H1 (cell line): ENCODE results near the gene PSMA2. TPM values are rescaled to one million over a fixed set of nuclear protein-coding genes. Genes with fewer than 3 reads are reported as not detected.

Source experiments
- CTCF ChIA-PET: fragments of 300-600 bp; sonication (Branson Sonifier 250); formaldehyde crosslinking; loops from one replicate; lab custom pipeline; 2021; ENCODE audit not compliant: partially characterized antibody; lab: Charles Lee
- POLR2A ChIA-PET: fragments of 300-600 bp; sonication (Branson Sonifier 250); formaldehyde crosslinking; loops from one replicate; lab custom pipeline; 2021; ENCODE audit warnings: inconsistent platforms; ENCODE audit not compliant: partially characterized antibody; lab: Charles Lee
- DNase-seq, 2 experiments: peaks; one replicate each; pipeline versions ENCODE4 v3.0.0 to v3.0.0-alpha.2; 2010 to 2022; ENCODE audit warnings: low spot score in 2 of 2, low read depth in 1 of 2, mixed read lengths in 1 of 2
- FAIRE-seq: peaks from 2 replicates; lab custom pipeline; 2011; peaks lifted over from hg19 to GRCh38; lab: Jason Lieb, UNC
- H2AFZ ChIP-seq: 2 replicates; pipeline ENCODE4 v1.8.1; 2012; ENCODE audit warnings: low read length, inconsistent platforms
- H2AK5ac ChIP-seq: 2 replicates; pipeline ENCODE4 v1.6.1; 2013; ENCODE audit warnings: low read depth, low read length
- H2BK120ac ChIP-seq: replicated peaks from 2 replicates; pipeline ENCODE3; 2013; ENCODE audit warnings: low read depth, low read length, inconsistent platforms
- H2BK12ac ChIP-seq: 2 replicates; pipeline ENCODE4 v1.6.1; 2013; ENCODE audit warnings: low read depth, low read length
- H2BK15ac ChIP-seq: 2 replicates; pipeline ENCODE4 v1.6.1; 2013; ENCODE audit warnings: low read length
- H2BK20ac ChIP-seq: 2 replicates; pipeline ENCODE4 v1.6.1; 2013; ENCODE audit warnings: low read length
- H2BK5ac ChIP-seq: 2 replicates; pipeline ENCODE4 v1.6.1; 2013; ENCODE audit warnings: low read depth, low read length
- H3K14ac ChIP-seq: 2 replicates; pipeline ENCODE4 v1.6.1; 2013; ENCODE audit warnings: inconsistent platforms; ENCODE audit not compliant: insufficient read length
- H3K18ac ChIP-seq: 2 replicates; pipeline ENCODE4 v1.6.1; 2013; ENCODE audit warnings: low read length; ENCODE audit errors: extremely low read depth
- H3K23ac ChIP-seq: 2 replicates; pipeline ENCODE4 v1.6.1; 2013; ENCODE audit warnings: inconsistent platforms; ENCODE audit not compliant: insufficient read length
- H3K23me2 ChIP-seq: 2 replicates; pipeline ENCODE4 v1.6.1; 2013; ENCODE audit warnings: low read depth, low read length
- H3K27ac ChIP-seq: 2 replicates; pipeline ENCODE4 v1.6.1; 2011; ENCODE audit warnings: low read depth, low read length, inconsistent platforms
- H3K27me3 ChIP-seq, 4 experiments: replicated peaks in 1 of 4; 1 replicate in 1 of 4; 2 replicates in 3 of 4; pipeline versions ENCODE4 v1.6.1 to v1.8.1; 2011 to 2013; ENCODE audit warnings: low read length in 3 of 4, mild to moderate bottlenecking in 3 of 4, inconsistent platforms in 2 of 4, mixed read lengths in 2 of 4, moderate library complexity in 1 of 4; ENCODE audit not compliant: control insufficient read depth in 3 of 4, insufficient read depth in 3 of 4; ENCODE audit errors: extremely low read depth in 1 of 4
- H3K36me3 ChIP-seq, 4 experiments: 2 replicates each; pipeline versions ENCODE4 v1.6.1 to v1.8.1; 2011 to 2013; ENCODE audit warnings: mild to moderate bottlenecking in 4 of 4, low read length in 3 of 4, moderate library complexity in 2 of 4, control low read depth in 1 of 4, inconsistent platforms in 1 of 4; ENCODE audit not compliant: insufficient read depth in 4 of 4, control insufficient read depth in 2 of 4
- H3K4ac ChIP-seq: replicated peaks from 2 replicates; pipeline ENCODE3; 2013; ENCODE audit warnings: low read length, low read depth, mixed read lengths, inconsistent platforms; ENCODE audit not compliant: insufficient read length
- H3K4me1 ChIP-seq, 4 experiments: replicated peaks in 1 of 4; 1 replicate in 1 of 4; 2 replicates in 3 of 4; pipeline versions ENCODE4 v1.6.1 to v1.8.1; 2011 to 2013; ENCODE audit warnings: low read length in 3 of 4, inconsistent platforms in 2 of 4, mixed read lengths in 1 of 4; ENCODE audit not compliant: insufficient read depth in 4 of 4, control insufficient read depth in 3 of 4
- H3K4me2 ChIP-seq, 2 experiments: 2 replicates each; pipeline versions ENCODE4 v1.6.1 to v1.8.1; 2011 to 2013; ENCODE audit warnings: low read depth in 2 of 2, low read length in 2 of 2, control low read depth in 1 of 2, inconsistent platforms in 1 of 2, mild to moderate bottlenecking in 1 of 2; ENCODE audit not compliant: insufficient read depth in 1 of 2
- H3K4me3 ChIP-seq, 4 experiments: fragments of 200-600, 300-600 bp in 1 of 4; sonication (generic), shearing (Covaris generic), sonication (Bioruptor Twin) in 1 of 4; 2 replicates each; pipeline versions ENCODE4 v1.5.1 to v1.8.1; 2011 to 2016; ENCODE audit warnings: low read length in 4 of 4, low read depth in 3 of 4, control low read depth in 2 of 4, inconsistent platforms in 2 of 4, mild to moderate bottlenecking in 2 of 4, mixed read lengths in 1 of 4, moderate library complexity in 1 of 4; ENCODE audit not compliant: insufficient read depth in 2 of 4; ENCODE audit errors: extremely low read depth in 1 of 4
- H3K56ac ChIP-seq: replicated peaks from 2 replicates; pipeline ENCODE3; 2013; ENCODE audit warnings: low read depth, mild to moderate bottlenecking, mixed read lengths, low read length, inconsistent platforms; ENCODE audit not compliant: insufficient read length
- H3K79me1 ChIP-seq: 2 replicates; pipeline ENCODE4 v1.6.1; 2013; ENCODE audit warnings: low read depth, low read length, control low read depth
- H3K79me2 ChIP-seq, 2 experiments: 2 replicates each; pipeline versions ENCODE4 v1.6.1 to v1.8.1; 2012 to 2013; ENCODE audit warnings: low read length in 2 of 2, mild to moderate bottlenecking in 2 of 2, inconsistent platforms in 1 of 2; ENCODE audit not compliant: insufficient read depth in 2 of 2, control insufficient read depth in 1 of 2
- H3K9ac ChIP-seq, 4 experiments: replicated peaks in 1 of 4; 1 replicate in 1 of 4; 2 replicates in 3 of 4; pipeline versions ENCODE4 v1.6.1 to v1.8.1; 2011 to 2013; ENCODE audit warnings: low read depth in 3 of 4, low read length in 3 of 4, control low read depth in 2 of 4, mild to moderate bottlenecking in 2 of 4, moderate library complexity in 2 of 4, inconsistent platforms in 1 of 4; ENCODE audit errors: extremely low read depth in 1 of 4
- H3K9me3 ChIP-seq, 2 experiments: 2 replicates each; pipeline versions ENCODE4 v1.6.1 to v1.8.1; 2012 to 2013; ENCODE audit warnings: mild to moderate bottlenecking in 2 of 2, moderate library complexity in 2 of 2, control low read depth in 1 of 2, inconsistent platforms in 1 of 2, low read depth in 1 of 2, low read length in 1 of 2, mixed read lengths in 1 of 2; ENCODE audit not compliant: insufficient read depth in 2 of 2
- H4K20me1 ChIP-seq, 2 experiments: replicated peaks in 1 of 2; 2 replicates each; pipeline versions ENCODE3 to v1.8.1; 2011 to 2013; ENCODE audit warnings: inconsistent platforms in 2 of 2, low read length in 2 of 2, mild to moderate bottlenecking in 1 of 2; ENCODE audit not compliant: insufficient read depth in 2 of 2, control insufficient read depth in 1 of 2
- H4K5ac ChIP-seq: 2 replicates; pipeline ENCODE4 v1.6.1; 2013; ENCODE audit warnings: low read length, low read depth, mixed read lengths, inconsistent platforms; ENCODE audit not compliant: insufficient read length
- H4K8ac ChIP-seq: 2 replicates; pipeline ENCODE4 v1.8.0; 2013; ENCODE audit warnings: mild to moderate bottlenecking, moderate library complexity, low read length, inconsistent platforms; ENCODE audit not compliant: insufficient read depth; ENCODE audit errors: extremely low read depth
- H4K91ac ChIP-seq: replicated peaks from 2 replicates; pipeline ENCODE3; 2013; ENCODE audit warnings: low read length, mixed read lengths, inconsistent platforms; ENCODE audit not compliant: insufficient read length
- ATF3 ChIP-seq: IDR thresholded peaks from 2 replicates; pipeline ENCODE4 v1.6.1; 2011; ENCODE audit warnings: low read depth, mild to moderate bottlenecking, low read length; ENCODE audit not compliant: insufficient read depth
- CHD1 ChIP-seq: IDR thresholded peaks from 2 replicates; pipeline ENCODE4 v1.6.1; 2012; ENCODE audit warnings: low read depth, low read length, improper control_type of control experiment
- CHD2 ChIP-seq: IDR thresholded peaks from 2 replicates; pipeline ENCODE4 v1.6.1; 2012; ENCODE audit warnings: low read length, improper control_type of control experiment
- HDAC6 ChIP-seq: IDR thresholded peaks from one replicate; pipeline ENCODE4 v1.7.1; 2012; ENCODE audit warnings: low read depth, mild to moderate bottlenecking, inconsistent platforms, low read length, moderate library complexity
- JUN ChIP-seq: IDR thresholded peaks from 2 replicates; pipeline ENCODE4 v1.6.1; 2011; ENCODE audit warnings: low read depth, mild to moderate bottlenecking, improper control_type of control experiment, low read length
- MAFK ChIP-seq: IDR thresholded peaks from 2 replicates; pipeline ENCODE4 v1.6.1; 2012; ENCODE audit warnings: low read depth, mild to moderate bottlenecking, improper control_type of control experiment, low read length
- SP2 ChIP-seq: IDR thresholded peaks from 2 replicates; pipeline ENCODE4 v1.6.1; 2012; ENCODE audit warnings: mild to moderate bottlenecking, low read length, inconsistent platforms
- SRF ChIP-seq: IDR thresholded peaks from 2 replicates; pipeline ENCODE4 v1.6.1; 2011; ENCODE audit warnings: mild to moderate bottlenecking, low read depth, low read length, moderate library complexity
- TCF12 ChIP-seq: IDR thresholded peaks from 2 replicates; pipeline ENCODE4 v1.6.1; 2011; ENCODE audit warnings: low read depth, mild to moderate bottlenecking, low read length
- WGBS, 2 experiments: shearing (Covaris generic) in 1 of 2; methylation state at CpG; one replicate each; pipeline versions ENCODE4 v1.1.6 to v1.1.7; 2013 to 2015; ENCODE audit warnings: low lambda C conversion rate in 2 of 2, mixed read lengths in 2 of 2, inconsistent platforms in 1 of 2, low coverage in 1 of 2, missing lambda C conversion rate in 1 of 2; ENCODE audit not compliant: insufficient replicate concordance in 2 of 2, insufficient coverage in 1 of 2, insufficient read length in 1 of 2; ENCODE audit errors: extremely low coverage in 1 of 2, missing lambda C conversion rate in 1 of 2; 5-methylcytosine and 5-hydroxymethylcytosine counted together
- polyA plus RNA-seq, 7 experiments: library from polyadenylated mRNA; depleted of rRNA in 3 of 7; stranded (reverse) in 5 of 7; unstranded in 2 of 7; fragments of >200 nt in 5 of 7; fragments of 200-250 nt in 2 of 7; gene quantifications; 1 replicate in 5 of 7; 2 replicates in 1 of 7; 4 replicates in 1 of 7; pipeline versions ENCODE4 v1.2.1 to v1.2.3, GENCODE V29; 2011 to 2013; ENCODE audit warnings: missing spikeins in 2 of 7, mixed read lengths in 2 of 7
- total RNA-seq: library from RNA; stranded (reverse); fragmentation: NEBNext Ultra II Directional; extraction: Animal tissue kit (Norgen Biotek cat#: 25700); gene quantifications from 2 replicates; pipeline ENCODE4 v1.2.1, GENCODE V29; 2021

PSMA2 gene
- total and polyA plus RNA-seq, 2 of the 8 experiments (the other 6 are each of a cell fraction or from before 2014, with no cell fraction given), result 211 to 259 TPM

- H3K4me3 ChIP-seq, result no peak overlapping the region
- H2BK120ac ChIP-seq, result no peak overlapping the region
- H3K9ac ChIP-seq, result no peak overlapping the region
- H2BK12ac ChIP-seq, result no peak overlapping the region
- no peak overlapping the region for H2BK20ac ChIP-seq
- no peak overlapping the region for H3K4ac ChIP-seq
- H4K8ac ChIP-seq, result no peak overlapping the region
- H2BK15ac ChIP-seq, result no peak overlapping the region
- no peak for DNase-seq
- peaks cover 0 to 9% of the 10 kb centered on the region in 2 experiments; a peak in 2 of 4 replicates for H3K79me2 ChIP-seq
- no peak overlapping the region for H4K91ac ChIP-seq
- no peak for FAIRE-seq
- TF ChIP-seq SP2 (no peak), SRF (no peak), JUN (no peak), MAFK (no peak), ATF3 (no peak), CHD2 (no peak), CHD1 (no peak), TCF12 (no peak), HDAC6 (no peak)
- H2AFZ ChIP-seq, result no peak overlapping the region
- no peaks in the 10 kb centered on the region for H3K9me3 ChIP-seq
- H4K20me1 ChIP-seq, result peaks cover 0 to 1% of the 10 kb centered on the region in 2 experiments
- H3K4me1 ChIP-seq, result peaks cover 2 to 5% (median 4%) of the 10 kb centered on the region in 4 experiments; a peak in 5 of 7 replicates
- H3K56ac ChIP-seq, result no peak overlapping the region
- H3K27me3 ChIP-seq, result no peaks in the 10 kb centered on the region
- no peak overlapping the region for H3K27ac ChIP-seq
- H2BK5ac ChIP-seq, result no peak overlapping the region
- ChIA-PET POLR2A (interaction anchor here (0.7 to 9.1 kb wide), 2 partner anchors 12 to 371 kb away, joined by 3 to 112 read pairs; partner anchors contain the start of genes MRPL32 and PSMA2), CTCF (no interaction called here)
- no peak overlapping the region for H2AK5ac ChIP-seq
- peaks cover 4% of the 10 kb centered on the region; the same call in 1 of the 2 replicates for H3K79me1 ChIP-seq
- no peak overlapping the region for H3K4me2 ChIP-seq
- H3K23ac ChIP-seq, result no peak overlapping the region
- peaks cover 2% of the 10 kb centered on the region; the same call in 1 of the 2 replicates for H3K23me2 ChIP-seq
- WGBS, 2 experiments, result 88% methylated on average over 1 of the region's 1 CpG; no CpG with 5 or more reads in 1 of the 2 experiments
- peaks cover 7 to 55% (median 28%) of the 10 kb centered on the region in 4 experiments for H3K36me3 ChIP-seq
- H3K14ac ChIP-seq, result no peak overlapping the region
- H3K18ac ChIP-seq, result no peak overlapping the region
- H4K5ac ChIP-seq, result no peak overlapping the region
Measured at GRCh38 chr7:42915356-42915755, 16.6 kb downstream of the PSMA2 start.
